ENCODE measurements around the gene MCL1.
A peak's percentile ranks its signal among the peaks of the same experiment; 100 is the strongest.
"Not testable (repeated sequence)": the region's sequence is repeated elsewhere in the genome, so short reads cannot be mapped to it uniquely, and the experiment has no call there.

The MCL1 gene

GRCh38 chr1:150604226-150604588 lies 24.8 kb upstream of the MCL1 start:
- no peak for DNase-seq

- DNase-seq, result no peak
Measured at GRCh38 chr1:150603711-150604110, 24.3 kb upstream of the MCL1 start.

- not testable (repeated sequence) for DNase-seq
Measured at GRCh38 chr1:150602372-150602771, 23.0 kb upstream of the MCL1 start.

- DNase-seq, result no peak
Measured at GRCh38 chr1:150601540-150601939, 22.1 kb upstream of the MCL1 start.

GRCh38 chr1:150598346-150598745 lies 18.9 kb upstream of the MCL1 start:
- not testable (repeated sequence) for DNase-seq

- DNase-seq, result no peak
Measured at GRCh38 chr1:150596976-150597375, 17.6 kb upstream of the MCL1 start.

GRCh38 chr1:150596095-150596892 lies 16.9 kb upstream of the MCL1 start:
- no peak for DNase-seq

GRCh38 chr1:150582371-150582770 lies 3.0 kb upstream of the MCL1 start:
- no peak for DNase-seq

GRCh38 chr1:150581962-150582361 lies 2.6 kb upstream of the MCL1 start:
- not testable (repeated sequence) for DNase-seq

- DNase-seq, result not testable (repeated sequence)
Measured at GRCh38 chr1:150581437-150581836, 2.0 kb upstream of the MCL1 start.

- DNase-seq, result not testable (repeated sequence)
Measured at GRCh38 chr1:150580966-150581365, 1.6 kb upstream of the MCL1 start.

- no peak for DNase-seq
Measured at GRCh38 chr1:150579945-150580642, 684 bp upstream of the MCL1 start.

- peak; percentile 68 for DNase-seq
Measured at GRCh38 chr1:150578272-150579109, 919 bp downstream of the MCL1 start.

GRCh38 chr1:150577557-150578271 lies 1.7 kb downstream of the MCL1 start:
- DNase-seq, result no peak

GRCh38 chr1:150576794-150577556 lies 2.4 kb downstream of the MCL1 start:
- DNase-seq, result no peak

GRCh38 chr1:150576367-150576711 lies 3.1 kb downstream of the MCL1 start:
- DNase-seq, result no peak

GRCh38 chr1:150575518-150576366 lies 3.7 kb downstream of the MCL1 start:
- no peak for DNase-seq

GRCh38 chr1:150575072-150575489 lies 4.3 kb downstream of the MCL1 start:
- DNase-seq, result no peak

GRCh38 chr1:150574260-150575071 lies 4.9 kb downstream of the MCL1 start:
- no peak for DNase-seq

GRCh38 chr1:150573648-150574071 lies 5.8 kb downstream of the MCL1 start:
- not testable (repeated sequence) for DNase-seq

All from right kidney (tissue), 1 donor.